Ectodermal cell (in vitro differentiated cells): ENCODE data around the gene TMIGD3.

Experiments
- H3K27ac ChIP-seq: 2 replicates; pipeline ENCODE4 v1.7.0; 2013; ENCODE audit warnings: mild to moderate bottlenecking, low read depth, low read length; ENCODE audit not compliant: insufficient read depth, poor library complexity, severe bottlenecking
- H3K27me3 ChIP-seq: 2 replicates; pipeline ENCODE4 v1.7.0; 2013; ENCODE audit warnings: mild to moderate bottlenecking, low read length; ENCODE audit not compliant: insufficient read depth, control insufficient read depth, poor library complexity, severe bottlenecking
- H3K36me3 ChIP-seq: one replicate; pipeline ENCODE4 v1.7.0; 2013; ENCODE audit warnings: low read length; ENCODE audit not compliant: control insufficient read depth, insufficient read depth
- H3K4me1 ChIP-seq: one replicate; pipeline ENCODE4 v1.7.0; 2013; ENCODE audit warnings: low read length; ENCODE audit not compliant: control insufficient read depth, insufficient read depth
- H3K4me3 ChIP-seq: 2 replicates; pipeline ENCODE4 v1.7.0; 2013; ENCODE audit warnings: low read depth, low read length, control low read depth; ENCODE audit not compliant: insufficient read depth
- H3K9me3 ChIP-seq: 2 replicates; pipeline ENCODE4 v1.7.0; 2013; ENCODE audit warnings: mild to moderate bottlenecking, low read length, moderate library complexity; ENCODE audit not compliant: control insufficient read depth
- WGBS, 2 experiments: methylation state at CpG; one replicate each; pipeline ENCODE4 v1.1.7; 2013; ENCODE audit warnings: missing lambda C conversion rate in 2 of 2; 5-methylcytosine and 5-hydroxymethylcytosine counted together

TMIGD3 gene

GRCh38 chr1:111441573-111442192 is 61.8 kb downstream of the TMIGD3 start:
- Histone ChIP-seq H3K27ac (no peak overlapping the region), H3K4me3 (no peak overlapping the region), H3K4me1 (no peaks in the 10 kb centered on the region), H3K36me3 (peaks cover 46% of the 10 kb centered on the region), H3K9me3 (no peaks in the 10 kb centered on the region), H3K27me3 (no peaks in the 10 kb centered on the region)
- WGBS, 2 experiments, result 76 to 80% methylated on average over 9 of the region's 9 CpGs

- H3K4me1 ChIP-seq, result no peaks in the 10 kb centered on the region
- H3K36me3 ChIP-seq, result peaks cover 36% of the 10 kb centered on the region
- H3K27me3 ChIP-seq, result no peaks in the 10 kb centered on the region
- WGBS, 2 experiments, result 91 to 94% methylated on average over 3 of the region's 3 CpGs
- H3K9me3 ChIP-seq, result no peaks in the 10 kb centered on the region
- no peak overlapping the region for H3K4me3 ChIP-seq
- H3K27ac ChIP-seq, result no peak overlapping the region
Observed at GRCh38 chr1:111439461-111440351, 63.7 kb downstream of the TMIGD3 start.

GRCh38 chr1:111436726-111437125 is 66.7 kb downstream of the TMIGD3 start:
- Histone ChIP-seq H3K9me3 (no peaks in the 10 kb centered on the region), H3K36me3 (peaks cover 26% of the 10 kb centered on the region), H3K4me3 (no peak overlapping the region), H3K27me3 (no peaks in the 10 kb centered on the region), H3K27ac (no peak overlapping the region), H3K4me1 (no peaks in the 10 kb centered on the region)
- WGBS, 2 experiments, result 65 to 84% methylated on average over 3 of the region's 3 CpGs
